Fibroblast of skin of right quadriceps (primary cell): ENCODE data around the gene AREL1.
"Not testable (repeated sequence)": the region's sequence is repeated elsewhere in the genome, so short reads cannot be mapped to it uniquely, and the experiment has no call there.

ENCODE experiments used
- DNase-seq: peaks from one replicate; pipeline ENCODE4 v3.0.0-alpha.2; 2013

Gene AREL1, protein sequence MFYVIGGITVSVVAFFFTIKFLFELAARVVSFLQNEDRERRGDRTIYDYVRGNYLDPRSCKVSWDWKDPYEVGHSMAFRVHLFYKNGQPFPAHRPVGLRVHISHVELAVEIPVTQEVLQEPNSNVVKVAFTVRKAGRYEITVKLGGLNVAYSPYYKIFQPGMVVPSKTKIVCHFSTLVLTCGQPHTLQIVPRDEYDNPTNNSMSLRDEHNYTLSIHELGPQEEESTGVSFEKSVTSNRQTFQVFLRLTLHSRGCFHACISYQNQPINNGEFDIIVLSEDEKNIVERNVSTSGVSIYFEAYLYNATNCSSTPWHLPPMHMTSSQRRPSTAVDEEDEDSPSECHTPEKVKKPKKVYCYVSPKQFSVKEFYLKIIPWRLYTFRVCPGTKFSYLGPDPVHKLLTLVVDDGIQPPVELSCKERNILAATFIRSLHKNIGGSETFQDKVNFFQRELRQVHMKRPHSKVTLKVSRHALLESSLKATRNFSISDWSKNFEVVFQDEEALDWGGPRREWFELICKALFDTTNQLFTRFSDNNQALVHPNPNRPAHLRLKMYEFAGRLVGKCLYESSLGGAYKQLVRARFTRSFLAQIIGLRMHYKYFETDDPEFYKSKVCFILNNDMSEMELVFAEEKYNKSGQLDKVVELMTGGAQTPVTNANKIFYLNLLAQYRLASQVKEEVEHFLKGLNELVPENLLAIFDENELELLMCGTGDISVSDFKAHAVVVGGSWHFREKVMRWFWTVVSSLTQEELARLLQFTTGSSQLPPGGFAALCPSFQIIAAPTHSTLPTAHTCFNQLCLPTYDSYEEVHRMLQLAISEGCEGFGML

DNA sequence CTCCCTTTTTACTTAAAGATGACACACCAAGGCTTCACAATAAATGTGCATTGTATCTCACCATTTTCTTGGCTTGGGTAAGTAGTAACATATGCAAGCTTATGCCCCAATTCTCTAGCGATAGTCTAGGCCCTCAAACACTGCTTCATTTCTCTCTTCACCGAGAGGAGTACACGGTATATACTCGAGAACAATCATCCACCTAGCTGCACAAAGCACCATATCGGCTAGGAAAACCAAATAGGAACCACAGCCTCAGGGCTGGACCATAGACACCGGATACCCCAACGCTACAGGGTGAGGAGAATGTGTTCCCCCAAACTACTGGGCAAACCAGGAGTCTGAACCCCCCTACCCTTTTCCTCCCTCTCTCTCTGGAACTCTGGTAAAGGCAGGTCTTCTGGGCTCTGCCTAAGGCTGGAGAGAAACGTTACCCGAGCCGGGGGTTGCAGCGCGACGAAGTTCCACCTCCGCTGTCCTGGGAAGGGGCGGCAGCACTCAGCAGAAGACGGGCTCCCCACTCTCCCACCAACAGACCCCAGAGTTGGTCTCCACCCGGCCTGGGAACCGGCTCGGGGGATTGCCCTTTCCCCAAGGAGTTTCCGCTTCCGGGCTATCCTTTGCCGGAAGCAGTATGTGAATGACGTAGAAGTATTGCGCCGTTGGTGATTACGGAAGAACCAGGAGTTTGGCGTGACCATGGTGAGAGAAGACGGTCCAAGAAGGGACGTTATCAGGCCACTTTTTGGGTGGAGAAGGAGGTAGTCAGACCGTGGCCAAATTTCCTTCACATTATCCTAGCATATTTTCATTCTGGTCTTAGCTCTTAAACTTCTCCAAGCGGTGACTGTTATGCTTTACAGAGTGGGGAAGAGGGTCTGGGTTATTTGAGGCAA lies at the start of gene AREL1, which contains the start of gene FCF1:
Gene AREL1 (minus strand): TSS at position 582 of the 896 bp plus-strand sequence. CDS start 27,465 bp downstream, outside the sequence.
Gene FCF1 (plus strand): TSS at position 646 of the 896 bp plus-strand sequence. CDS start 54 bp downstream, at position 700.
- peak; percentile 88 for DNase-seq

DNA sequence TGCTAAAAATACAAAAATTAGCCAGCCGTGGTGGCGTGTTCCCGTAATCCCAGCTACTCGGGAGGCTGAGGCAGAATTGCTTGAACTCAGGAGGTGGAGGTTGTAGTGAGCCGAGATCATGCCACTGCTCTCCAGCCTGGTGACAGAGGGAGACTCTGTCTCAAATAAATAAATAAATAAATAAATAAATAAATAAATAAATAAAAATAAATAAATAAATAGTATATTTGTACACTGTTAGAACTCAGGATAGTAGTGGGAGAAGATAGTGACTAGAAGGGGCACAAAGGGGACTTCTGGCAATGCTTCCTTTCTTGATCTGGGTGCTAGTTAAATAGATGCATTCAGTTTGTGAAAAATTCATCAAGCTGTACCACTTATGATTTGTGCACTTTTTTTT lies 45.6 kb upstream of the AREL1 start:
- not testable (repeated sequence) for DNase-seq

DNA sequence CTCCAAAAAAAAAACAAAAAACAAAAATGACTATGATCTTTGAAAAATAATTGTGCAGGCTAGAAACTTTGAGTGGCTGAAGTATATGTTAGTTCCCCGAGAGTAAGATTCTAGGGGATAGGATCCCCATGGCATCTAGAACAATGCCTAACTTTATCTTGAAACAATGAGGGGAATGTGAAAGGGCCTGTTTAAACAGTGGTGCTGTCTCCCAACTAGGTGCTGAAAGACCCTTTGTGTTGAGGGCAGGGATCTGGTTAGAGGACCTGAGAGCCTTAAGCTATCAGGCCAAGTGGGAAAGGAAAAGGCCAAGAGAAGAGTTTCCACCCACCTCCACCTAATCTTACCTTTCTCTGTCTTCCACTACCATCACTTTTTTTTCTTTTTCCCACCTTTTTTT lies 43.4 kb upstream of the AREL1 start:
- no peak for DNase-seq

DNA sequence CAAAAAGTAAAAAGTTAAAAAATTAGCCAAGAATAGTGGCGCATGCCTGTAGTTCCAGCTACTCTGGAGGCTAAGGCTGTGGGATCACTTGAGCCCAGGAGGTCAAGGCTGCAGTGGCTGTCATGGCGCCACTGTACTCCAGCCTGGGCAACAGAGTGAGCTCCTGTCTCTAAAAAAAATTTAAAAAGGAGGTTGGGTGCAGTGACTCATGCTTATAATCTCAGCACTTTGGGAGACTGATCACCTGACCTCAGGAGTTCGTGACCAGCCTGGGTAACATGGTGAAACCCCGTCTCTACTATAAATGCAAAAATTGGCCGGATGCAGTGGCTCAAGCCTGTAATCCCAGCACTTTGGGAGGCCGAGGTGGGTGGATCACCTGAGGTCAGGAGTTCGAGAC lies 42.0 kb upstream of the AREL1 start:
- no peak for DNase-seq

DNA sequence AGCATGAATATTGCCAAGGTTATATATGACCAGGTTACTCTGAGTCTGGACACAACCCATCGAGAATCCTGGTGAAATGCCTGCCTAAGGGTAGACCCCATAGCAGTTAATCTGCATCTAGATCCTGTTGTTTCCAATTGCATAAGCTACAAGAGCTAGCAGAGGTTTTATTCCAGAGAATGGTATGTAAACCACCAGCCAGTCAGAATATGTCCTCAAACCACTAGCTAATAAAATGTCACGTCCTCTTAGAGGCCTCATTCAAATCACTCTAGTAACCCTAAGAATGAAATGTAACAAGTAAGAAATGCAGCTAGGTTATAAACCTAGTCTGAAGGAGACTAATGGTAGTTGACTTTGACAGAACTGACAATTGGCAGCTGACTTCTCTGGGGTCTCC lies 41.3 kb upstream of the AREL1 start:
- DNase-seq: peak; percentile 13

DNA sequence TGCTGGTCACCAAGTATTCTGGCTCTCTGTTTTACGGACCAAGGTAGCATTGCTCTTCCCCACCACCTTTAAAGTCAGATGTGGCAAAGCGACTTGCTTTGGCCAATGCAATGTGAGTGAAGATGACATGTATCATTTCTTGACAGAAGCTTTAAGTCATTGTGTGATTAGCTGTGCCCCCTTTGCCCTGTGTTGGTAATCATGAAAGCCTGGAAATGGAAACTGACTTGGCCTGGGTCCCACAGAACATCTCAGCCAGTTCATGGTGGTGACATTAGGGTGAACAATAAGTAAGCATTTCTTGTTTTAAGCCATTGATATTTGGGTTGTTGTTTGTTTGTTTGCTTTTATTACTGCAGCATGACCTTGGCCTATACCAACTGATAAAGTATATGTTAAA lies 34.4 kb upstream of the AREL1 start:
- DNase-seq: no peak

DNA sequence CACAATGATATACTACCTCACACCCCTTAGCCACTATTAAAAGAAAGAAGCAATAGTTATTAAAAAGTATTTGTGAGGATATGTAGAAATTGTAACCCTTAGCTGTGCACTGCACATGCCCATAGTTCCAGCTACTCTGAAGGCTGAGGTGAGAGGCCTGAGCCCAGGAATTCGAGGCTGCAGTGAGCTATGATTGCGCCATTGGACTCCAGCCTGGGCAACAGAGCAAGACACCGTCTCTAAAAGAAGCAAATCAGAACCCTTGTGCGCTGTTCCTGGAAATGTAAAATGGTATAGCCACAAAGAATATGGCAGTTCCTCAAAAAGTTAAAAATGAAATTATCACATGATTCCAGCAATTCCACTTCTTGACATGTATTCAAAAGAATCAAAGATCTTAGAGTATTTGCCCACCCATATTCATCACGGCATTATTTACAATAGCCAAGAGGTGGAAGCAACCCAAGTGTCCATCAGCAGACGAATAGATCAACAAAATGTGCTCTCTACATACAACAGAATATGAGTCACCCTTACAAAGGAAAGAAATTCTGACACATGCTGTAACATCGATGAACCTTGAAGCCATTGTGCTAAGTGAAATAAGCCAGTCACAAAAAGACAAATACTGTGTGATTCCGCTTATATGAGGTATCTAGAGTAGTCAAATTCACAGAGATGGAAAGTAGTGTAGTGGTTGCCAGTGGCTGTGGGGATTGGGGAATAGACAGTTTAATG lies 26.6 kb upstream of the AREL1 start:
- no peak for DNase-seq

DNA sequence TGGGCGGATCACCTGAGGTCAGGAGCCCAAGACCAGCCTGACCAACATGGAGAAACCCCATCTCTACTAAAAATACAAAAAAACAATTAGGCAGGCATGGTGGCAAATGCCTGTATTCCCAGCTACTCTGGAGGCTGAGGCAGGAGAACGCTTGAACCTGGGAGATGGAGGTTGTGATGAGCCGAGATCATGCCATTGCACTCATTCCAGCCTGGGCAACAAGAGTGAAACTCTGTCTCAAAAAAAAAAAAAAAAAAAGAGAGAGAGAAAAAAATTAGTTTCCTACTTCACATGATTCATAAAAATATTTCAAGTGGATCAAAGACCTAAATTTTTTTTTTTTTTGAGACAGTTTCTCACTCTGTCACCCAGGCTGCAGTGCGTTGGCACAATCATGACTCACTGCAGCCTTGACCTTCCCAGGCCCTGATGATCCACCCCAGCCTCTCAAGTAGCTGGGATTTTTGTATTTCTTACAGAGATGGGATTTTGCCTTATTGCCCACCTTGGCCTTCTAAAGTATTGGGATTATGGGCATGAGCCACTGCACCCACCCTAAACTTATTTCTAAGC lies 25.0 kb upstream of the AREL1 start:
- DNase-seq: no peak

DNA sequence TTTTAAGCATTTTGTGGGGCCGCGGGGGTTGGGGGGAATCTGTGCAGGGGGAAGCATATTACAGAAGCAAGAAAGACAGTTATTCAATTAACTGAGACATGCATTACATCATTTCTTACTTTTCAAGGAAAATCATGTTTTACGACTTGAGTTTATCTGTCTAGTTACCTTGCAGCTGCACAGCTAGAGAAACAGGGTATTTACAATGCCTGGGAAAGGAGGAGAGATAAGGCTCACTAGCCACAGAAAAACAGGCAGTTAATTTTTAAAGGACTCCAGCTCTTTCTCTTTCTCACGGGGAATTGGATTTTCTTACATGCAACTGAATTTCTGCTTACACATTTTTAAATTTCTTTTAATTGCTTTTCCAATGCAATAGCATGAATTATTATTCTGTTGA lies 22.2 kb upstream of the AREL1 start:
- DNase-seq: no peak

DNA sequence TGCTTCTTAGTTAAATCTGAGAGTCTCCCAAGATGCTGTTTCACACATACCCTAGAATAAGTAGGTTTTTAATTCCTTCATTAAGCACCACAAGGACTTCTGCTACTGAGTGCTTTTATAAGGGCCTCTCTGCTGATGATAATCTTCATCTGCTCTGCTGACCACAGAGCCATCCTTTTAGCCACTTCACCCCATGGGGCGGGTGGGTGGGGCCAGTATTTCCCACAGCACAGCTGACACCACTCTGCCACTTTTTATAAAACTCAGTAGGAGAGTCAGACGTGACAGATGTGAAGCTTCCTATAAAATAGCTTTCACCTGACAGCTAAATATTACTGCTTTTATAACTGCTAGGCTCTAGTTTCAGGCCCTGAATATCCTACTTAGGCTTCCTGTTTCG lies 20.3 kb upstream of the AREL1 start:
- DNase-seq: no peak

DNA sequence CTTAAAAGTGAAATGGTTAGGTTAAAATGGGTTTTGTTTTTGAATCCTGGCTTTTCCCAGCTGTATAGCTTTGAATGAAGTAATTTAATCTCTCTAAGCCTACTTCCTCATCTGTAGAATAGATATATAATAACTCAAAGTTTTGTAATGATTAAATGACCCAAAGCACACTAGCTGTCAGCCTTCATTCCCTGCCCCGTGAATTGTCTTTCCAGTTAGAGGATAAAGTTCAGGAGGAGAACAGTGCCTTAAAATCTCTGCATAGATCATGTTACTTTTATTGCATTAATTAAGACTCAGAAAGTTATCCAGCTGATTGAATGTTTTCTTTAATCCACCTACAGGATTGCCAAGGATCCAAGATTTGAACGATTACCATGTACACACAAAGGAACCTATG lies 19.5 kb upstream of the AREL1 start:
- no peak for DNase-seq

DNA sequence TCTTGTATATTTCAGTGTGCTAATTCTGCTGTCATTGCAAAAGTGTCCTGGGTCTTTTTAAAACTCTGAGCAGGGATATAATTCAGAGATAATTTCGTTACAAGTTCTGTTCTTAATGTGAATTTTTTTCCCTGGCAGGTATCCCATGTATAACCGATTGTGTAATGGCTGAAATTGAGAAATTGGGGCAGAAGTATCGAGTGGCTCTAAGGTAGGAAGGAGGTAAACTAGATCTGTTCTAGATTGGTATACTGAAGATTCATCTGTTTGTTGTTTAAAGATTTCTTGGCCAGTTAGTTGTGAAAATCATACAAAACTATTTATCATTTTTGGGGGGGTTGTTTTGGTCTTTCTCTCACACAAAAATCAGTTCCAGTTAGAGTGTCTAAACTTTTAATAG lies 10.3 kb upstream of the AREL1 start:
- DNase-seq: no peak

DNA sequence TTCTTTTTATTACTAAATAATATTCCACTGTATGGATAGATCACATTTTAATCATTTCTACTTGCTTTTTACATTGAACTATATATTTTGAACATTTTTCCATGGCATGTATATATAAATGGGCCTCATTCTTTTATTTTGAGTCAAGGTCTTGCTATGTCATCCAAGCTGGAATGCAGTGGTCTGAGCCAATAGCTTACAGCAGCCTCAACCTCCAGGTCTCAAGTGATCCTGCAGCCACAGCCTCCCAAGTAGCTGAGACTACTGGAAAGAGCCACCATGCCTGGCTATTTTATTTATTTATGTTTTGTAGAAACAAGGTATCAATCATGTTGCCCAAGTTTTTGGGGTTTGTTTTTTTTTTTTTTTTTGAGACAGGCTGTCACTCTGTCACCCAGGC lies 7.6 kb upstream of the AREL1 start:
- DNase-seq: peak; percentile 65

DNA sequence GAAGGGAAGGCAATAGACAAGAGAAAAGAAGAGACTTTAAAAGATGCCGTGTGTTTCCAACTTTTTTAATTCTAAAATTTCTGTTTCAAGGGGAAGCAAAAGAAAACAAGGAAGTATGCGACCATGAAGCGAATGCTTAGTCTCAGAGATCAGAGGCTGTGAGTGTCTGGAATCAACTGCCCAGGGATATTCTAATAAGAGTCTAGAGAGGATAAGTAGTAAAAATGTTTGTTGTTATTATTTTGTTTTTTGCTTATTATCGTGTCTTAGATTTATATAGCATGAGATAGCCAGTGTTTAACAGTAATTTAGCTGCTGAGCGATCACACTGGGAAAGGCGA lies 485 bp upstream of the AREL1 start:
- DNase-seq: no peak

DNA sequence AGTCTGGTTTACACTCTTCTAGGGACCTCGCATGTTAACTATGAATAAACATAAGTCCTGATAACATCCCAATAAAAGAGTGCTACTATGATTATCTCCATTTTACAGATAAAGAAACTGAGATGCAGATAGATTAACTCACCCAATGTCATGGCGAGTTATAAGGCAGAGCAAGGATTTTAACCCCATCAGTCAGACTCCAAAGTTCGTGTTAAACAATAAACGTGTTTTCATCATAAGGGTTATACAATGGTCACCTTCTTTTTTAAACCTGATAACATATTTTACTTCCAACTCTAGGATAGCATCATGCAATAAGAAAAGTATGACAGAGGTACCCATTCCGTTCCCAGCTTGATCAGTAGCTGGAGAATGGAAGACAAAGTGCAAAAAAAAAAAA lies 1.2 kb downstream of the AREL1 start:
- DNase-seq: no peak

DNA sequence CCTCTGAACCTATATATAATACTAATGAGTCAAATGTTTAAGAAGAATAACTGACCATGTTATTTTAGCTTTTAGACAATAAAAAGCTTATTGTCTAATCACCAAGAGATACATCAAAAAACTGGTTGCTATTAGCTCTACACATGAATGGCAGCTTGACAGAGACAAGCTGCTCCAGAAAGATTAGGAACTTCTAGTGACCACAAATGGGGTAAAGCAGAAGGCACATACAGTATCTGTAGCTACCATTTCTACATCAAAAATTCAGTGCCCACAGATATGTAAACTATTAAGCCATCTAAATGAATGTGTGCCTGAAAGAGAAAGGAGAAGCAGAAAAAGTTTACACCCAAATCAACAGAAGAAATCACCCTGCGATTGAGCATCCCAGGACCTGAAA lies 2.4 kb downstream of the AREL1 start:
- no peak for DNase-seq

DNA sequence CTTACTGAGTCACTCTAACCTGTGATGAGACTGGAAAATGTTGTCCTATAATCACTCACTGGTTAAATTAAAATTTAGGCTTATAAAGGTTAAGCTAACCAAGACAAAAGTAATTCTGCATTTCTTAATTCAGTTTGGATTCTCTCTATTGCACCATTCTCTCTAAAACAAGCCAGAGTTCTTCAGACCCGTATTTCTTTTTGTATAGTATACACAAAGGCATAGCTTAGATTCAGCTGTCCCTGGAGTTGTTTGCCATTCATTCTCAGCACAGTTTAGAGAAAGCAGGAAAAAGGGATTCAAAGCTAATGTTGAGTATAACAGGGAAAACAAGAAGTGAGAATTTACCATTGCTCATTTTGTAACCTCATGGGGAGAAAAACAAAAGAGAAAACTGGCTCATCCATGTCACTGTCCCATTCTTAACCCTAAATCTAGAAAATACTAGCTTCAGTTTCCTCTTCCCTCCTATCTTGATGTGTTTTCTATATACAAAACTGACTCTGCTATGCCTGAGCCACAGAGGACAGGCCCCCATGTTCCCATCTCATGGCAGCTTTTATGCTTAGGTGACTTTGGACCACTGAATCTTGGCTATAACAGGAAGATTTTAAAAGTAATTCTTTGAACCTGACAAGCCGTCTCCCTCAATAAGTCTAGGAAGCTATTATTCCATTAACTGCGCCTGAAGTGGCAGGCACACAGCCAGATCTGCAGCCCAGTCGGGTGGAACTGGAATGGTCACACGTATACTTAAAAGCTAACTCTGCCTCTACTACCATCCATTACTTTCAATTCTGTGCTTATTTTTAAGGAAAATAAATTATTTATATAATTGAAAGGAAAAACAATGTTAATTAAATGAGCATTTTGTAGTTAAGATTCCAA lies 7.0 kb downstream of the AREL1 start:
- DNase-seq: no peak

DNA sequence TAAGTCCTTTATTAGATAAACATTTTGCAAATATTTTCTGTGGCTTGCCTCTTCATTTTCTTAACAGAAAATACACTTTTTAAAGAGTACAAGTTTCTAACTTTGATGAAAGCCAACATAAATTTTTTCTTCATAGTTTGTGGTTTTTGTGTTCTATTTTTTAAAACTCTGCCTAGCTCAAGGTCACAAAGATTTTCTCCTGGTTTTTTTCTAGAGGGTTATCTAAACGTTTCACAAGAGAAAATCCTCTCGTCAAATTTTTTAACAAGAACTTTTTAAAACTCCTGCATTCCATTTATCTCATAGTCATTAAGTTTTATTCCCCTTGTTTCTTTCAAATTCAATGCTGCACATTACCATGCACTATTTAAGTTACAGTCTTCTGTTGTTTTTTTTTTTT lies 8.2 kb downstream of the AREL1 start:
- peak; percentile 8 for DNase-seq

DNA sequence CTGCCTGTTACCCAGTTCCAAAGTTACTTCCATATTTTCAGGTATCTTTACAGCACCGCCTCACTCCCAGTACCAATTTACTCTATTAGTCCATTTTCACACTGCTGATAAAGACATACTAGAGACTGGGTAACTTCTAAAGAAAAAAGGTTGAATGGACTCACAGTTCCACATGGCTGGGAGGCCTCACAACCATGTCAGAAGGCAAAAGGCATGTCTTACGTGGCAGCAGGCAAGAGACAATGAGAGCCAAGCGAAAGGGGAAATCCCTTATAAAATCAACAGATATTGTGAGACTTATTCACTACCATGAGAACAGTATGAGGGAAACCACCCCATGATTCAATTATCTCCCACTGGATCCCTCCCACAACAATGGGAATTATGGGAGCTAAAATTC lies 9.8 kb downstream of the AREL1 start:
- DNase-seq: no peak

DNA sequence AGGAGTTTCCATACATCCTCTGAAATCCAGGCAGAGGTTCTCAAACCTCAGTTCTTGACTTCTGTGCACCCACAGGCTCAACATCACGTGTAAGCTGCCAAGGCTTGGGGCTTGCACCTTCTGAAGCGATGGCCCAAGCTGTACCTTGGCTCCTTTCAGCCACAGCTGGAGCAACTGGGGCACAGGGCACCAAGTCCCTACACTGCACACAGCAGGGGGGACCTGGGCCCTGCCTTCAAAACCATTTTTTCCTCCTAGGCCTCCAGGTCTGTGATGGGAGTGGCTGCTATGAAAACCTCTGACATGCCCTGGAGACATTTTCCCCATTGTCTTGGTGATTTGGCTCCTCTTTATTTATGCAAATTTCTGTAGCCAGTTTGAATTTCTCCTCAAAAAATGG lies 10.6 kb downstream of the AREL1 start:
- no peak for DNase-seq

DNA sequence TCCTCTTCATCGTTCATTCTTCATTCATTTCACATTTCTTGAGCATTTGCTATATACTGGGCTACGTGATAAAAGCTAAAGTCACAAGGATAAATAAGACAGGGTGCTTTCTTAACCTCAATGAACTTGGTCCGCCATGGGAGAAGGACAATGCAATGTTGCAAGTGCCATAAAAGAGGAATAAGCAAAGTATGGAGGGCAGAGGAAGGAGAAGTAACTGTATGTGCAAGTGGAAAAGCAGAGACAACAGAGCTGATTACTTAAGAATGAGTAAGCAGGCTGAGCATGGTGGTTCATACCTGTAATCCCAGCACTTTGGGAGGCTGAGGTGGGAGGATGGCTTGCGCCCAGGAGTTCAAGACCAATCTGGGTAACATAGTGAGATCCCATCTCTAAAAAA lies 14.4 kb downstream of the AREL1 start:
- no peak for DNase-seq
